GM21529 (cell line): Measurements from ENCODE around the gene GPR55.
A peak's percentile ranks its signal among the peaks of the same experiment; 100 is the strongest.

Experiments used
- ATAC-seq: cut with Tn5 transposase; IDR thresholded peaks from one replicate; pipeline ENCODE4 v1.9.1; 2021; ENCODE audit not compliant: unreplicated experiment

GPR55 gene

DNA sequence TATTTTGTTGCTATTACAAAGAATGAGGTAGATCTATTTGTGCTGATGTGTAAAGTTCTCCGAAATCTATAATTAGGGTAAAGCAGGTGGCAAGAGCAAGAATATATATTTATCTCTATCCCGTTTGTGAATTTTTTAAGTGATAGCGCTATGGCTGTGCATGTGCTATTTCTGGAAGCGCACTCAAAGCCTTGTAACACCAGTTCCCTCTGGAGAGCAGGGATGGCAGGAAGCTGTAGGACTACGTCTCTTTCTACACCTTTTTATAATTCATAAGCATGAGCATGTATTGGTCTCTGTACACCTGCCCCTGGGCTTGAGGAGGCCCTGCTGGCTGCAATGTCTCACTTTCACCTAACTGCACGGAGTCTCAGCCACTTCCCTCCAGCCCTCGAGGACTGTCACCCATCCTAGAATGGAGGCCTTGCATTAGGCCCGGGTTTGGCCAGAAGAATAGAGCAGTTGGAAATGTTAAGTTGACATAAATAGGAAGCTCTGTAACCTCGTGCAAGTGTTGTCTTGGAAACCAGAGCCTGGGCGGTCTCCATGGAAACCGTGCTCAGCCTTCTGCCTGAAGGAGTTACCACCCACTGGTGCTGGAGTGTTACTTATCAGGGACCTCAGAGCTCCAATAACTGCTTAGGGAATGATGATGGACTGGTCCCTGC is 39.4 kb downstream of the GPR55 start:
- ATAC-seq, result no peak

DNA sequence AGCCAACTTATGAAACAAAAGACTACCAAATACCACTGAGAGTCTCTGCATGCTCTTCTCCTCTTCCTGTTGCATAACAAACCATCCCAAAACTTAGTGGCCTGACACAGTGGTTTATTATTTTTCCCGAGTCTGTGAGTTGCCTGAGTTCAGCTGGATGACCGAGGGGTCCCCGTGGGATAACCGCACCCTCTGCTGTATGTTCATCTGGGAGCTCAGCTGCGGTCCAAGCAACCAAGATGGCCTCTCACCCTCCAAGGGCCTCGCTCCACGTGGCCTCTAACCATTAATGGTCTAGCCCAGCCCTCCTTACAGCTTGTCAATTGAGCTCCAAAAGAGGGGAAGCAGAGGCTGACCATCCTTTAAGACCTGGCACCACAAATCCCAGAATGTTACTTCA is 43.2 kb downstream of the GPR55 start:
- no peak for ATAC-seq

- ATAC-seq, result no peak
Observed at GRCh38 chr2:230879891-230880290, 45.2 kb downstream of the GPR55 start.

DNA sequence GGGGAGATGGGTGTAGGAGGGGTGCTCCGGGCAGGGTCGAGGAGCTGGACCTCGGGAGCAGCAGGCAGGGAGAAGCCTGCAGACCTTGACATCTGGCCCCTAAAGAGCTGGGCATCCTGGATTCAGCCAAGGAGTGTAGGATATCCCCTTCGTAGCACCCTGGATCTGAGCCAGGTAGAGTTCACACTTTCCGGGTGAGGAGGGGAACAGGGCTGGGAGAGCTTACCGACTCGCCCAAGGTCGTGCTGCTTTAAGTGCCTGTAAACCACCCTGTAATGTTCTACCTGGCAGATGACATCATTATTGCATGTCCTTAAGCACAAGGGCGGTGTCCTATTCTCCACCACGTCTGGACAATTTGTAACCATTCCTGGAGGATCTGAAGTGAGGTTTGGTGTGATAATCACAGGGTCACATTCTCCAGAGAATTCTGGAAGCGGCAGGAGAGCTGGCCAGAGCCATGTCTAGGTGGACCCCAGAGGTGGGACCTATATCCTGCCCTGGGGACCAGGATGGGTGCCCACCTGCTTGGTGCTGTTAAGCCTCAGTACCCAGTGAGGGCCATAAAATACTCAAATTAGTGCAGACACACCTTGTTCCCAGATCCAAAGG is 45.7 kb downstream of the GPR55 start:
- no peak for ATAC-seq

DNA sequence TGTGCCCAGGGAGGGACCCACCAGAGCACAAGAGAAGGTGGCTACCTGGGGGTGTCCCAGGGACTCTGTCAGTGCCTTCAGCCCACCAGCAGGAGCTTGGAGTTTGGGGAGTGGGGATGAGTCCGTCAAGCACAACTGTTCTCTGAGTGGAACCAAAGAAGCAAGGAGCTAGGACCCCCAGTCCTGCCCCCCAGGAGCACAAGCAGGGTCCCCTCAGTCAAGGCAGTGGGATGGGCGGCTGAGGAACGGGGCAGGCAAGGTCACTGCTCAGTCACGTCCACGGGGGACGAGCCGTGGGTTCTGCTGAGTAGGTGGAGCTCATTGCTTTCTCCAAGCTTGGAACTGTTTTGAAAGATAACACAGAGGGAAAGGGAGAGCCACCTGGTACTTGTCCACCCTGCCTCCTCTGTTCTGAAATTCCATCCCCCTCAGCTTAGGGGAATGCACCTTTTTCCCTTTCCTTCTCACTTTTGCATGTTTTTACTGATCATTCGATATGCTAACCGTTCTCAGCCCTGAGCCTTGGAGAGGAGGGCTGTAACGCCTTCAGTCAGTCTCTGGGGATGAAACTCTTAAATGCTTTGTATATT is 46.3 kb downstream of the GPR55 start:
- ATAC-seq, result no peak

DNA sequence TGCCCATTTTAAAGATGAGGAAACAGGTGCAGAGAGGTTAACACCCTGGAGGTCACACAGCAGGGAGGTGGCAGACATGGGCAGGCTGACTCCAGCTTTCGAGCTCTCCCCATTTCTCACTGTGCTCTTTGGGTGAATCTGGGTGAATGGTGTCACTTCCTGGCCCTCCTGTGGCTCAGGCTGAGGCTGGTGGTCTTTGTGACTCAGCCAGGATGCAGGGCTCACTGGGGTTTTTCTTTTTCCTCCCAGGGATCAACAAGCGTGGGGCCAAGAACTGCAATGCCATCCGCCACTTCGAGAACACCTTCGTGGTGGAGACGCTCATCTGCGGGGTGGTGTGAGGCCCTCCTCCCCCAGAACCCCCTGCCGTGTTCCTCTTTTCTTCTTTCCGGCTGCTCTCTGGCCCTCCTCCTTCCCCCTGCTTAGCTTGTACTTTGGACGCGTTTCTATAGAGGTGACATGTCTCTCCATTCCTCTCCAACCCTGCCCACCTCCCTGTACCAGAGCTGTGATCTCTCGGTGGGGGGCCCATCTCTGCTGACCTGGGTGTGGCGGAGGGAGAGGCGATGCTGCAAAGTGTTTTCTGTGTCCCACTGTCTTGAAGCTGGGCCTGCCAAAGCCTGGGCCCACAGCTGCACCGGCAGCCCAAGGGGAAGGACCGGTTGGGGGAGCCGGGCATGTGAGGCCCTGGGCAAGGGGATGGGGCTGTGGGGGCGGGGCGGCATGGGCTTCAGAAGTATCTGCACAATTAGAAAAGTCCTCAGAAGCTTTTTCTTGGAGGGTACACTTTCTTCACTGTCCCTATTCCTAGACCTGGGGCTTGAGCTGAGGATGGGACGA is 47.1 kb downstream of the GPR55 start:
- no peak for ATAC-seq

GRCh38 chr2:230877116-230877758 is 47.8 kb downstream of the GPR55 start:
- ATAC-seq, result no peak

DNA sequence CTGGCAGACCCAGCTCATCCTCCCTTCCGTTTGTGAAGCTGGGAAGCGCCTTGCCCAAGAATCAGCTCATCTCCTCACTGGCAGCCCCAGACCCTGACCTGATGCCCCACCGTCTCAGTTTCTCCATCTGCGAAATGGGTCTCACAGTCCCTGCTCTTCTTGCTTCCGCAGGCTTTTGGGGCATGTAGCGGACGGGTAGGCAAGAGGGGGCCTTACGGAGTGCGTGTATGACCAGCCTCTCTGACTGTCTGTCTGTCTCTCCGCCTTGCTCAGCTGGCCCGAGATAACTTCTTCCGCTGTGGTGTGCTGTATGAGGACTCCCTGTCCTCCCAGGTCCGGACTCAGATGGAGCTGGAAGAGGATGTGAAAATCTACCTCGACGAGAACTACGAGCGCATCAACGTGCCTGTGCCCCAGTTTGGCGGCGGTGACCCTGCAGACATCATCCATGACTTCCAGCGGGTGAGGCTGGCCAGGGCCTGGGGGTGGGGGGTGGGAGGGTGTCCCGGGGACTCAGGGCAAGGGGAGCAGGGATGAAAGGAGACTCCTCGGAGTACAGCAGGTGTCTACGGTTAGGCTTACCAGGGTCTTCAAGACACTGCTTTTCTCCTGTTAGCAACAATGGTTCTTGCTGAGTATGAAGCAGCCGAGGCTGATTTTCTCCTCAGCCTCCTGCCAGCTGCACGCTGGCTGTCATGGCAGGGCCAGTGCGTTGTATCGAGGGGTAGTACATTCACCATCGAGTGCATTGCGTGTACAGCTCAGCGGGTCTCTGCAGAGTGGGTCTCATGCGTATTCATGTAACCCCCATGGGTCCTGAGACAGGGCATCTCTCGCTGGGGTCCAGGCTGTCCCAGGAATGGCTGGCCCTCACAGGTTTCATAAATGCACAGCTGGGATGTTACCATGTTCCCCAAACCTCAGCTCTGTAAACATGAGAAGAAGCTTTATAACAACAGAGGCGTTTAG is 49.4 kb downstream of the GPR55 start:
- no peak for ATAC-seq

DNA sequence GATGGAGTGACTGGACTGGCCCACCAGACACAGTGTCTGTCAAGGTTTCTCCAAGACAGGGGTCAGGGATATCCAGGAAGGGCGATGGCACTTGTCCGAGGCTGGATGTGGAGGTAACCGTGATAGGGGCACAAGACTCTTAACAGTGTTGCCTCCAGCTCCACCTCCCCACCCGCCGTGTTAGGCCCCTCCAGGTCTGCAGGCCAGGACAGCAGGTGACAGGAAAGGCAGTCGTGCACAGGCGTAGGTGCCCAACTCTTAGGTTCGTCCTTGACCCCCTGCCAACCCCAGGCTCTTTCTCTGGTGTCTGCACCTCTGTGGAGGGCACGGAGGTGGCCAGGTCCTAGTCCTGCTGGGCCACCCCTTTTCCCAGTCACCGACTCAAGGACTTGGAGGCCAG is 50.2 kb downstream of the GPR55 start:
- no peak for ATAC-seq

DNA sequence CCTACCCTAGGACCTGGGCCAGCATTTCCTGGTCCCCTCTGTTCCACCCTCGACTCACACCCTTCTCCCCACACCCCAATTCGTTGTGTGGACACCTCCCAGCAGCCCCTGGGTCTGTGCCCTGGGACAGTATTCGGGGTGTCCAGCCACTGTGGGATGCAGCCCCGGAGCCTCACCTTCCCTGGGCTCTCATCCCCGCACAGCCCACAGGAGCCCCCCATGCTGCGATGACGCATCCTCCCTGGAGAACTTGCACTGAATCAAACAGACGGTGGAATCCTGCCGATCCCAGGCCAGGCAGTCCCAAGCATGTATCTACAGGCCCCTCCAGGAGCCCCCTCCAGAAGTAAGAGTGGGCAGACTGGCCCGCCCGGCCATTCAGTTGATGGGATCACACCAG is 50.6 kb downstream of the GPR55 start:
- ATAC-seq, result no peak

GRCh38 chr2:230873661-230874401 is 51.2 kb downstream of the GPR55 start:
- ATAC-seq, result peak; percentile 74

DNA sequence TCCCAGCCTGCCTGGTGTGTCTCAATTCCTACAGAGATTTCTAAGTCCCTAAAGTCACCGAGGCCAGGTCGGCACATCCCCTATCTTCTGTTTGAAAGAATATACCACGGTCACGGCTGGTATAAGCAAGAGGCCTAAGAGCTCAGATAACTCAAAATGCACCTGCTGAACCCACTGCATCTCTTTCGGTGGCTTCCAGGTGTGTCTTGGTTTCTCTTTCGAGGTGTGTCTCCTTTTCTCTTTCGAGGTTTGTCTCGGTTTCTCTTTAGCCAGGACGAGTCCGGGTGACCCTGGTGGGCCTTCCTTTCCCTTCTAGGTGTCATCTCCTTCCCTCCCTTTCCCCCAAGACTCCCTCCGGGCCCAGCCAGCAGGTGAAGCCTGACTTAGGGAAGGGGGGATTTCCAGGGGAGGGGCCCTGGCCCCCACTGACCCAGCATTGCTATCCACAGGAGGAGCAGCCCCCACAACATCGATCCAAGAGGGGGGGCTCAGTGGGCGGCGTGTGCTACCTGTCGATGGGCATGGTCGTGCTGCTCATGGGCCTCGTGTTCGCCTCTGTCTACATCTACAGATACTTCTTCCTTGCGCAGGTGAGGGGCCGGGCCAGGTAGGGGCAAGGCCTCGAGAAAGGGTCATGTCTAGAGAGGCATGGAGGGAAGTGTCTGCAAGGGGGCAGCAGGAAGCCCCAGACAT is 51.9 kb downstream of the GPR55 start:
- ATAC-seq, result peak; percentile 67

DNA sequence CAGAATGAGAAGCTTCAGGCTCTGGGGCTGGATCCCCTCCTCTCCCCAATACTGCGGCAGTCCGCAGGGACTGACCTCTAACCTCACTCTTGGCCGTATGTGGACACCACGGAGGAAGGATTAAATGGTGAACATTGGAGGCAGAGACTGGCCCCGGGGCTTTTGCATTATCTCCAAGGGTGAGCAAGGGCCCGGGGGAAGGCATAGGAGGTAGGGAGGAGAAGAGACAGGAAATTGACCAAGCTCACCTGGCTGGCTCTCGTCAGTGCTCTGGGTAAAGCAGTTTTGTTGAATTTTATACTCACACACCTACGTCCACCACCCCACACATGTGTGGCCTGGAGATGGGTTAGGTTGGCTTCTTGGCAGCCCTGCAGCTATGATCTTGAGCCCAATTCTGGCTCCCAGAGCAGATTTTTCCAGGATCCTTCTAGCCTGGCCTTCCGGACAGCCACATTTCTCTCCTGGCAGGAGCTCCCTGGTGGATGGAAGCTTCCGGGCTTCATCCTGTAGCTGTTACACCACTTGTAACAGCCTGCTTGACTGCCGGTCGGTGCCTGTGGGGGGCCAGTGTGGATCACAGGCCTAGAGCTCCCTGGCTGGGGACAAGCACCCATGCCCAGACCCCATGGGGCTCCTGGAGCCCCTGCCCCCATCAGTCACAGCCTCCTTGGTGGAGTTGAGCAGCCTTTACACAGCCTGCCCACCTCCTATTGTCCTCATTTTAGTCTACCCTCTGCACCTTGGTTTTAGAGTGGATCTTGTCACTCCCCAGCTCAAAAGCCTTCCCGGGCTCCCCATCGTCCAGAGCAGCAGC is 52.7 kb downstream of the GPR55 start:
- peak; percentile 2 for ATAC-seq

GRCh38 chr2:230871361-230872150 is 53.5 kb downstream of the GPR55 start:
- ATAC-seq, result no peak

GRCh38 chr2:230870544-230871360 is 54.3 kb downstream of the GPR55 start:
- no peak for ATAC-seq

- no peak for ATAC-seq
Observed at GRCh38 chr2:230869914-230870543, 55.0 kb downstream of the GPR55 start.
